Middle frontal gyrus (tissue), 1 donor: ENCODE results near the gene SRSF3.

Source experiments
- DNase-seq: peaks from one replicate; pipeline ENCODE4 v3.0.0-alpha.2; 2015; ENCODE audit warnings: low spot score; ENCODE audit errors: extremely low spot score

SRSF3 gene

GRCh38 chr6:36622901-36623546 lies 28.9 kb downstream of the SRSF3 start:
- DNase-seq: no peak

DNA sequence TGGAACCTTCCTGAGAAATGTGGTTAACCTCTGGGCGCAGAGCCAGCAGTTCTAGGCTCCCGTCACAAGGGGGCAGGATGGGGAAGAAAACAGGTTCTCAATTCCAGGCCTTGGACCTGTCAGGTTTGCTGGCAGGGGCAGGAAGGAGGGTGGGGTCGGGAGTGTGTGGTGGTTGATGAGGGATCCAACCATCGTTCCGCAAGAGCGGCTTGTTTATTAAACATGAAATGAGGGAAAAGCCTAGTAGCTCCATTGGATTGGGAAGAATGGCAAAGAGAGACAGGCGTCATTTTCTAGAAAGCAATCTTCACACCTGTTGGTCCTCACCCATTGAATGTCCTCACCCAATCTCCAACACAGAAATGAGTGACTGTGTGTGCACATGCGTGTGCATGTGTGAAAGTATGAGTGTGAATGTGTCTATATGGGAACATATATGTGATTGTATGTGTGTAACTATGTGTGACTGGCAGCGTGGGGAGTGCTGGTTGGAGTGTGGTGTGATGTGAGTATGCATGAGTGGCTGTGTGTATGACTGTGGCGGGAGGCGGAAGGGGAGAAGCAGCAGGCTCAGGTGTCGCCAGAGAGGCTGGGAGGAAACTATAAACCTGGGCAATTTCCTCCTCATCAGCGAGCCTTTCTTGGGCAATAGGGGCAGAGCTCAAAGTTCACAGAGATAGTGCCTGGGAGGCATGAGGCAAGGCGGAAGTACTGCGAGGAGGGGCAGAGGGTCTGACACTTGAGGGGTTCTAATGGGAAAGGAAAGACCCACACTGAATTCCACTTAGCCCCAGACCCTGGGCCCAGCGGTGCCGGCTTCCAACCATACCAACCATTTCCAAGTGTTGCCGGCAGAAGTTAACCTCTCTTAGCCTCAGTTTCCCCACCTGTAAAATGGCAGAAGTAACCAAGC lies 29.6 kb downstream of the SRSF3 start:
- peak; percentile 73 for DNase-seq

GRCh38 chr6:36624461-36625157 lies 30.4 kb downstream of the SRSF3 start:
- DNase-seq: no peak

DNA sequence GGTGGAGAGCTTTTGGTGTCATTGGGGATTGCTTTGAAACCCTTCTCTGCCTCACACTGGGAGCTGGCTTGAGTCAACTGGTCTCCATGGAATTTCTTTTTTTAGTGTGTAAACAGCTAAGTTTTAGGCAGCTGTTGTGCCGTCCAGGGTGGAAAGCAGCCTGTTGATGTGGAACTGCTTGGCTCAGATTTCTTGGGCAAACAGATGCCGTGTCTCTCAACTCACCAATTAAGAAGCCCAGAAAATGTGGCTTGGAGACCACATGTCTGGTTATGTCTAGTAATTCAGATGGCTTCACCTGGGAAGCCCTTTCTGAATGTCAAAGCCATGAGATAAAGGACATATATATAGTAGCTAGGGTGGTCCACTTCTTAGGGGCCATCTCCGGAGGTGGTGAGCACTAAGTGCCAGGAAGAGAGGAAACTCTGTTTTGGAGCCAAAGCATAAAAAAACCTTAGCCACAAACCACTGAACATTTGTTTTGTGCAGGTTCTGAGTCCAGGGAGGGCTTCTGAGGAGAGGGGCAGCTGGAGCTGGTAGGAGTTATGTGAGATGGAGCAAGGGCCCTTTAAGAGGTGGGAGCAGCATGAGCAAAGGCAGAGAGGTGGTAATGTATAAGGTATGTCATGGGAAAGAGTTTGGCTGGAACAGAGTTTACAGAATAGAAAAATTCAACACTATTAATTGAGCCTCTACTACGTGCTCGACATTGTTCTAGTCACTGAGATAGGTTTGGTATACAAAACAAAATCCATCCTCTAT lies 31.2 kb downstream of the SRSF3 start:
- no peak for DNase-seq

DNA sequence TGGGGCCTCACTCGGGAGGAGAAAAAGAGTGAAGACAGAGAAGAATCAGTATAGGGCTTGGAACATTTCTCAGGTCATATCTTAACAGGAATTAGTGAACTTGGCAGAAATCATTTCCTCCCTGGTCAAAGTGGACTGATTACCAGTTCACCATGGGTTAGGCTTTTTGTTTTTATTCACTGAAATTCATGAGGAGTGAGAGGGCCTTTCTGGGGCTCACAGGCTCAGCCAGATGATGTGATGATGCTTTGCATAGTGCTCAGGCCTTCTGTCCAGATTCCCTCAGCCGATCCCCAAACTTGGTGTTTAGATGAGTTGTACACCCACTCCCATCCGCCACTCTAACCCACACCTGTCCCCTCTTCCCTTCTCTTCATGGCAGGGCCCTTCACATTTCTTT lies 32.5 kb downstream of the SRSF3 start:
- DNase-seq: no peak

GRCh38 chr6:36627141-36627540 lies 33.0 kb downstream of the SRSF3 start:
- no peak for DNase-seq

DNA sequence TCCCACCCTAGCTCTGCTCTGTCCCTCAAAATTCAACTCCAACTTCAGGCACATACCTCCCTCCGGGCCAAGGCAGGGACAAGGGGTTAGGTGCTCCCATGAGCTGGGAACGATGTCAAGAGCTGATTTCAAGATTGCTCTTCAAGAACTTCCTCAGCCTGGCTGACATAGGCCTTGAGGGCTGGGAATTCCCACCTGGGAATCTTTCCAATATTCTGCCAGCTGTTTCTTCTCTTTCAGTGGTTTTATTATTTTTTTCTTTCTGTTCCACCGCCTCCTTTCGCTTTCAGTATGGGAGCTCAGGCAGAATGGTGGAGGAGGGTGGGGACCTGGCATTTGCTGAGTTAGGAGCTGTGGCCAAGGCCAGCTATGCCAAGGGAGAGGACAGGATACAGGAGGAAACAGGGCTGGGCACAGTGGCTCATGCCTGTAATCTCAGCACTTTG lies 33.7 kb downstream of the SRSF3 start:
- no peak for DNase-seq

GRCh38 chr6:36629784-36630183 lies 35.6 kb downstream of the SRSF3 start:
- no peak for DNase-seq

GRCh38 chr6:36631326-36632011 lies 37.3 kb downstream of the SRSF3 start:
- no peak for DNase-seq

DNA sequence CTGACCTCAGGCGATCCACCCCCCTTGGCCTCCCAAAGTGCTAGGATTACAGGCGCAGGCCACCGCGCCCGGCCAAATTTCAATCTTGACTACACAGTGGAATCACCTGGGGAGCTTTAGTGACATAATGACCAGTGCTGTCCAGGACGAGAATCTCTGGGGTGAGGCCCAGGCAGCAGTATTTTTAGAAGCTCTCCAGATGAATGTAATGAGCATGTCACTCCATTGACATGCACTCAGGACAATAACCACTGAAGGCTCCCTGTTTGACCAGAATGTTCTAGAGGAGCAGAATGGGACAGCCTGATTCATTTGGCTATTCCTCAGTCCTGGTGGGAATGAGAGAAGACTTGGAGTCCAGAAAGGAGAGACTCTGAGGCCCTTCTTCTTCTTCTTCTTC lies 39.2 kb downstream of the SRSF3 start:
- no peak for DNase-seq

GRCh38 chr6:36633915-36634314 lies 39.8 kb downstream of the SRSF3 start:
- no peak for DNase-seq

DNA sequence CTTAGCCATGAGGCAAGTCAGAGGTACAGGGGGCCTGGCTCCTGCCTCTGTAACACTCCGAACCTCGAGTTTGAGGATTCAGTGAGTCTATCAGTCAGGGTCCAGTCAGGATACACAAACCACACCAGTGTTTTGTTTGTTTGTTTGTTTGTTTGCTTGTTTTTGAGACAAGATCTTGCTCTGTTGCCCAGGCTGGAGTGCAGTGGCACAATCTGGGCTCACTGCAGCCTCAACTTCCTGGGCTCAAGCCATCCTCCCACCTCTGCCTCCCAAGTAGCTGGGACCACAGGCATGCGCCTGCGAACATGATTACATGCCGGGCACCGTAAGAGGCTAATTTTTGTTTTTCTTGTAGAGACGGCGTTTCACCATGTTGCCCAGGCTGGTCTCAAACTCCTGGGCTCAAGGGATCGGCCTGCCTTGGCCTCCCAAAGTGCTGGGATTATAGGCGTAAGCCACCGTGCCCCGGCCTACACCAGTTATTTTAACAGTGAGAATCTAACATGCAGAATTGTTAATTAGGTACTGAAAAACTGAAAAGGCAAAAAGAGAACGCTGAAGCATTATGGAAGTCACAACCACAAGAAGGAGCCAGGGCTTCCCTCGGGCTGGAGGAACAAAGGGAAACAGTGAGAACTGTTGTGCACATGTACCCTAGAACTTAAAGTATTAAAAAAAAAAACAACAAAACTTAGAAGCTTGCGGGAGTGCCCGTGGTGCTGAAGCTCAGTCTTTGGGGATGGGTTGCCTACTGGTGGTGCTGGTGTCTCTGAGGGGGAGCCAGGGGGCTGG lies 40.4 kb downstream of the SRSF3 start:
- DNase-seq: no peak

GRCh38 chr6:36636283-36636682 lies 42.1 kb downstream of the SRSF3 start:
- no peak for DNase-seq

DNA sequence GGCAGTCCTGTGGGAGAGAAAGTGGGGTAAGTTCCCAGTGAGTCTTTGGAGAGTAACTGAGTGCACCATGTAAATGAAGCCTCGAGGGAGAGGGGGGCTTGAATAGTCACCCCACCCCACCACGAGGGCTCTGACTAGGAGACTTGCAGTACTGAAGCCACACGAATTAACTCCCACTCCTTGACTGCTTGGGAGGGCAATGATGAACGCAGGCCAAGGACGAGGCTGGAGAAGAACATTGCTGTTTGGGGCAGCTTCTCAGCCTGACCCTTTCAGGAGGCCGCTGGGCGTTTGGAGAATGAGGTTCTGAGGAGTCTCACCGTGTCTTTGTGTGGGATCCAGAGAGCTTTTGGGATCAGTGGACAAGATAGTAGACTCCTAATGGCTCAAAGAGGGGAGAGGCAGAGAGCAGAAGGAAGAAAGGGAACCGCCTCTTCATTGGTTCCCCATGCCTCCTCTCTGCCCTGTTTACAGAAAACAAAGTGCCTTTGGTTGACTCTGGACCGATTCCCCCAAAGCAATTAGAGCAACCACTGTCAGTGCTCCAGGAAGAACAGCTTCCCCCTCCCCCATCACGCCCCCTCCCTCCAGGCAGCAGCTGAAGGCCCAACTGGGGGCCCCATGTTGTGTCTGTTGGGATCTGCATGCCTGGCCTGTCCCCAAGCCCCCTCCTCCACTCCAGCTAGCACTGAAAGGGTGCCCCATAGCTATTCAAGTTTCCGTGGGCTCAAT lies 42.7 kb downstream of the SRSF3 start:
- no peak for DNase-seq

DNA sequence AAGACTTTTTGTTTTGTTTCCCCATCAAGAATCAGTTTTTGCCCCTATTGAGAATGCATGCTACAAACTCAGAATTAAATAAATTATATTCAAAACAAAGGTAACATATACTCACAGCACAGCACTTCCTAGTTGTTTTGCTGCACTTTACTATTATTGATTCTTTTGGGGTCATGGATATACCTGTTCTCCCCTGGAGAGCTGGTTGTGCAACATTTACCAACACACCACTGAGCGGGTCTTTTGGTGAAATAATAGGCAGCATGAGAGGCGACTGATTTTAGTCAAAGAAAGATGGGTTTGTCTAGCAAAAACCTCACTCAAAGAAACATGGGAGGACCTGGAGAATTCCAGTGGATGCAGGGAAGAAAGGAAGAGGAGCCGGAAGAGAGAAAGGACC lies 44.4 kb downstream of the SRSF3 start:
- DNase-seq: no peak

DNA sequence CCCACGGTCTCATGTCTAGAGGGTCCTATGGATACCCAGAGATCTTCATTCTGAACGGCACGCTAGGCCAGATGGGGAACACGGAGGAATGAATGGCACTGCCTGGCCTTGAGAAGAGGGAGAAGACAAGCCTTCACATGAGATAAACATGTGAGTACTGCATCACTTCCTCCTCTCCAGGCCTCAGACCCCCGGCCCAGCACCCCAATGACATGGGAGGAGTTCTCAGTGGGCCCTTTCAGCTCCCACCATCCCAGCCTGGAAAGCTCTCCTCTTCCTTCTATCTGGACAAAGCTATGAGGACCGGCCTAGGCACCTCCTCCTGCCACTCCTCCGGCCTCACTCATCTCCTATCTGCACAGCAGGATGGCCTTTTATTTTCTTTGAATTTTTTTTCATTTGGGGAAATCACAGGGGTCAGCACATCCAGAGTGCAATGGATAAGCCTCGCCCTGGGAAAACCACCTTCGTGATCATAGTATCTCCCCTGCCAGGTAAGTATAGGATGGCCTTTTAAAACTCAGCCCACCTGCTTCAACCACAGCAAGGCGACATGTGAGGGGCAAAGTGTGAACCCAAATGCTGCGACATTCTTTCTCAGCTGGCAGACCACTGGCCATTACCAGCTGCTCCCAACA lies 45.1 kb downstream of the SRSF3 start:
- DNase-seq: no peak

DNA sequence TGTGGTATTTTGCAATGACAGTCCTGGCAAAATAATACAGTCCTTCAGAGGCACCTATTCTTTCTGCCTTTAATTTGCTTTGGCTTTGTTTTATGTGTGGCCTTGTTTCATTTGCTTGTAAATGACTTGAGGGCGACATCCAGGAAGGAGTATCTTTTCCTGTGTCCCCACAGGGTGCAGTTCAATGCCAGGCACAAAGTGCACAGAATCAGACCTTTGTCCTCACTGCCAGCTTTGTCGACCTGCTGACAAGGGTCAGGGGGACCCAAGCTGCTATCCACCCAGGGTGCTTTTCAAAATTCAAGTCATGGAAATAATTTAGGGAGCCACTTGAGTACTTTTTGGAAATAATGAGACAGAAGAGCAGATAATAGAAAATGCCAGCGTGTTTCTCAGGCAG lies 47.4 kb downstream of the SRSF3 start:
- DNase-seq: no peak

DNA sequence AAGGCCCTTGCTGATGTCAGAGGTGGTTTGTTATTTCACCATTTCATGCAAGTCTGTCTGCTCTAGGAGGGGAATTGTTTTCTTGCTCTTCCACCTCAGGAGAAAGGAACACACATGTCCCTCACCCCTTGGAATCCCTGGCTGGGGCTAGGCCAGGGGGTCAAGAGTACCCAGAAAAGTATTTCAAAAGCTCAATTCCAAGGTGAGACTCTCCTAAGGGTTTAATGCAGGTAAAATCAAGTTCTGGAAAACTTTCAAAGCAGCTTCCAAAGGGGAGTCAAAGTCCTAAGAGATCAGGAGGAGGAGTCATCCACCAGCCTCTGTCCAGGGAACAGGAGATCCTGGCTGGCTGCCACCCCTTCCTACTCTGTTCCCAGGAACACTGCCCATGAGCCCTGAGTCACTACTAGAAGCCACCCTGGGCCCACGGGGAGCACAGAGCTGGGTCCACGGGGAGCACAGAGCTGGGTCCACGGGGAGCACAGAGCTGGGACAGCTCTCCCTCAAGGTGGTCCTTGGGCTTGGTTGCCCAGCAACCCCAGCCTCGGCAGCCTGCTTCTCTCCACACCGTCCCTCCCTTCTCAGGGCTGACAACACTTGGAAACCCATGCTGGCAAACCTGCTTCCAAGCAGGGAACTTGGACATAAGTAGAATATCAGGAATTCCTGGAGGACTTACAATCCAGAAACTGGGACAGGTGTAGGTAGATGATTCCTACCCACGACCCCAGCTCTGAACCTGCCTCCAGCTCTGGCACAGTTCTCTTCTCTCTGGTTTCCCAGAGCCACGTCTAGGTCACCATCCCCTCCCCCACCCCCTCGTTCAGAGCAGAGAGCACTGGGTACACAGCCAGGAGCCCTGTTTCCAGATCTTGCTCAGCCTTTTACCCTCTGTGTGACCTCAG lies 49.0 kb downstream of the SRSF3 start:
- DNase-seq: no peak
